SK-N-DZ (cell line): ENCODE data around the gene STXBP4.

Experiments
- DNase-seq: peaks from one replicate; pipeline ENCODE4 v3.0.0-alpha.2; 2015; ENCODE audit warnings: low spot score

The STXBP4 gene

GRCh38 chr17:54971147-54971546, 2.6 kb downstream of the STXBP4 start:
- DNase-seq: no peak

DNA sequence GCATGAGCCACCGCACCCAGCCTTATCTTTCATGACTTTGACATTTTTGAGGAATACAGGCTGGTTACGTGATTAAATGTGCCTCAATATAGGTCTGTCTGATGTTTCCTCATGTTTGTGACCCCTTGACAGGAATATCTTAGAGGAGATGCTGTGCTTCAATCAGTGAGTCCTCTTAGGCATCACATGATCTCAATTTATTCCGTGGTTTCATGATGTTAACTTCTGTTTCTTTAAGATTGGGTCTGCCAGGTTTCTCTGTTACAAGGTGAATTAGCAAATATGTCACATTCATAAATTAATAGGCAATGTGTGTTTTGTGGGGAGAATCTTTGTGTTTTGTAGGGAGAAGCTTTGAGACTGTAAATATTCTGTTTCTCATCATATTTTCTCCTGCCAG, 3.3 kb downstream of the STXBP4 start:
- no peak for DNase-seq

DNA sequence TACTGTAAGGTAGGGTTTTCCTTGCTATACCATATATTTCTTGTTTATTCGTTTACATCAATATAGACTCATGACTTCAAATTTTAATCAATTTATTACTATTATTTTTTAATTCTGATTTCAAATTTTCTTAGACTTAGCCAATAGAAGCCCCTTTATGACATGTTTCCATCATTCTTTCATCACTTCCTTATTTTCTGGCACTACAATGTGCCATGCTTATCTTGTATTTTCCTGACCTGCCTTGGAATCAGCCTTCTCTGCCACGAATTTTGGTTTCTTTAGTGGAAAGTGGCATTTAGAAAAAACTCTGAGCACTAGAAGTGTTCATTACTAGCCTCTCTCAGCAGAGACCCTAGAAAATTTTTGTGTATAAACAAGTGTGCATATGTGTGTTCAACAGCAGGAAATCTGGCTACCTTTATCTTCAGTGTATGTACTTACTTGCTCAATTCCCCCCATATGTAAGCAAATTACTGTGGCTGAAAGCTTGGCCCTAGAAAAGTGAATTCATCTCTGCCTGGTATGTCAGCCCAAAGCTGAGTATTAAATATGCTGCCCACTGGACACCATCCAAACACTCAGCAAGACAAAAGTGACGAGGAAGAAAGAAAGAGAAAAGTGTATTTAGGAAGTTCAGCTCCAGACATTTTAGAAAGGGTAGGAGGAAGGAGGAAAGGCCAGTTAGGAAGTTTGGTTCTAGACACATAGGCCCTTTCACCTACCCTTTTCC, 4.0 kb downstream of the STXBP4 start:
- no peak for DNase-seq

DNA sequence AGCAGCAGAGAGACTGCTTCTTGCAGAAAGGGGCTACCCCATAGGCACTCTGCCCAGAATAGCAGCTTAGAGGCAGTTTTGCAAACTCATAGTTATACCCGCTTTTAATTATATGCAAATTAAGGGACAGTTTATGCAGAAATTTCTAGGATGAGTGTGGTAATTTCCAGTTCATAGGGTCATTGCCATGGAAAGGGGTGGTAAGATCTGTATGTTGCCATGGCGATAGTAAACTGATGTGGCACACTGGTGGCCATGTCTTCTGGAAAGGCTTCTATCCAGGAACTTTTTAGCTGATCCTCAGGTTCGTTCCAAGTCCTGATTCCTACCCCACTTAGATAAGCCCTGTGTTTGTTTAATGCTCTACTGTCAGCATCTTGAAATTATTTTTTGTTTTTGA, 6.2 kb downstream of the STXBP4 start:
- no peak for DNase-seq

GRCh38 chr17:54976316-54976715, 7.8 kb downstream of the STXBP4 start:
- DNase-seq: no peak

DNA sequence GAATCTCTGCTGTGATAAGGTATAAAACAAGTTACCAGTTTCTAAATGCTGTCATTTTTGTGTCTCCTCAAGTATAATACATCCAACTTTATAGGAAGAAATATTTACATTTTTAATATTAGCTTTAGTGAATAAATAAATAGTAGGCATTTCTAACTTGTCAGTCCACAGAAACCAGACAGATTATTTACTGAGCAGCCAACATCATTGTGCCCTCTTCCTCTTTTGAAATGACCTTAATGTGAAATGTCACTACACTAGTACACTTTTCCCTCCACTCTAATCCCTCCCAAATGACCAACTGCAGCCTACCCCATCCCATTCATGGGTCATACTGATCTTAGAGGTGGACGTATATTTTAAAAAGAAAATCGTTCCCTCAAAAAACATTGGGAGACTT, 9.2 kb downstream of the STXBP4 start:
- DNase-seq: no peak

GRCh38 chr17:54979657-54980056, 11.1 kb downstream of the STXBP4 start:
- no peak for DNase-seq

DNA sequence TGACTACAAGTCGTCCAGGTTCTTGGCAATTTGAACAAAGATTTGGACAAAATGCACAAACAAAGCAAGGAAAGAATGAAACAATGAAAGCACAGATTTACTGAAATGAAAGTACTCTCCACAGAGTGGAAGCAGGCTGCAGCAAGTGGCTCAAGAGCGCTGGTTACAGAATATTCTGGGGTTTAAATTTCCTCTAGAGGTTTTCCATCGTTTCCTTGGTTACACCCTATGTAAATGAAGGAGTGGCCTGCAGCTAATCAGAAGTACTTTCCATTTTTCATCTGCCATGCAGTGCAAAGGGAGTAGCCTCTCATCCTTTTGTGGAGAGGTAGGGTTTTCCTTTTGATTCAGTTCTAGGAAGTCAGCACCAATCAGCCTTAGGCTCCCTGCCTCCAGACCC, 11.8 kb downstream of the STXBP4 start:
- DNase-seq: no peak

GRCh38 chr17:54982399-54982798, 13.8 kb downstream of the STXBP4 start:
- no peak for DNase-seq

- no peak for DNase-seq
Measured at GRCh38 chr17:54983260-54983659, 14.7 kb downstream of the STXBP4 start.

DNA sequence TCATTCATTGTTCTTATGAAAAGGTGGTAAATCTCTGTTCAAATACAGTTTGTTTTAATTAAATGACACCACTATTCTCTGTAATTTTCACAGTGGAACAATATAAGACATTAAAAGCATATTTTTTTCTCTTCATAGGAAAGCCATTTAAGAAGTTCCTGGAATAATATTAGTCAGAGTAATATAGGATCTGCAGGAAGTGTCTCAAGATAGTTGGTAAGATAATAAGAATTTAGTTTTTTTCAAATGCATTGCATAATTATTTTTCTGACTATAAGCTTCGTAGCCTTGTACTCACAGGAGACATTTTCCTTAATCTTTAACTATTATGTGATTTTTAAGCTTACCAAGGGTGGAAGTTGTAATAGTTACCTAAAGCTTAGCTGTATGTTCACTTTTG, 16.9 kb downstream of the STXBP4 start:
- DNase-seq: no peak

DNA sequence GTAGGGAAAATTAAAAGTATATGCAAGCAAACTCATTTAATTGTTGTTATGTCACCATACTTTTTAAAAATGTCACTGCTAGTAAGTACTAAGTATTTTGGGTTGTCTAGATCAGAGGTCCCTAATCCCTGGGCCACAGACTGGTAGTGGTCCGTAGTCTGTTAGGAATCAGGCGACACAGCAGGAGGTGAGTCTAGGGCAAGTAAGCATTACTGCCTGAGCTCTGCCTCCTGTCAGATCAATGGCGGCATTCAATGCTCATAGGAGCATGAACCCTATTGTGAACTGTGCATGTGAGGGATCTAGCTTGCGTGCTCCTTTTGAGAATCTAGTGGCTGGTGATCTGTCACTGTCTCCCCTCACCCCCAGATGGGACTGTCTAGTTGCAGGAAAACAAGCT, 21.6 kb downstream of the STXBP4 start:
- DNase-seq: no peak

- DNase-seq: no peak
Measured at GRCh38 chr17:54991567-54991966, 23.0 kb downstream of the STXBP4 start.

DNA sequence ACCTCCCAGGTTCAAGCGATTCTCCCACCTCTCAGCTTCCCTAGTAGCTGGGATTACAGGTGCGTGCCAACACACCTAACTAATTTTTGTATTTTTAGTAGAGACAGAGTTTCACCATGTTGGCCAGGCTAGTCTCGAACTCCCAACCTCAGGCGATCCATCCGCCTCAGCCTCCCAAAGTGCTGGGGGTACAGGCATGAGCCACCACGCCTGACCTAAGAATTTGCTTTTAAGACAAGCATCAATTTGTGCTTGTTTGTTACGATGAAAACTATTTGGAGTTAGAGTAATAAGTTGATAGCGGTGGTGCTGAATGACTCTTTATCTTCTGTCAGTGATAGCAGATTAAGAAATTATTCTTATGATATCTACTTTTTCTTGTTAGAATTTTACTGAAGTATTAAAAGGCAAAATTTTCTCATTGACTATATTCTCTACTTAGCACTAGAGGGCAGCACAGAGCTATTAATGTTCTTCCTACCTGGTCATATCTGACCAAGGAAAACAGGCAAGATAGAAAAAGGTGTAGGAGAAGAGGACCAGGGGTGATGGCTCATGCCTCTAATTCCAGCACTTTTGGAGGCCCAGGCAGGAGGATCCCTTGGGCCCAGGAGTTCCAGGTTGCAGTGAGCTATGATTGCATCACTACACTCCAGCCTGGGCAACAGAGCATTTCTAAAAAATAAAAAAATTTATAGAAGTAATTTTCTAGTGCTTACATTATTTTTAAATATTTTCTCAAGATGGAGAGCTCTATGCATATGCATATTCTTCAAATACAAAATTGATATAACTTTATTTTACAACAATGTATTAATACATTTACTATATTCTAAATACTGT, 24.5 kb downstream of the STXBP4 start:
- DNase-seq: peak; percentile 70

- DNase-seq: no peak
Measured at GRCh38 chr17:54996441-54996840, 27.9 kb downstream of the STXBP4 start.

- no peak for DNase-seq
Measured at GRCh38 chr17:55002458-55002857, 33.9 kb downstream of the STXBP4 start.

DNA sequence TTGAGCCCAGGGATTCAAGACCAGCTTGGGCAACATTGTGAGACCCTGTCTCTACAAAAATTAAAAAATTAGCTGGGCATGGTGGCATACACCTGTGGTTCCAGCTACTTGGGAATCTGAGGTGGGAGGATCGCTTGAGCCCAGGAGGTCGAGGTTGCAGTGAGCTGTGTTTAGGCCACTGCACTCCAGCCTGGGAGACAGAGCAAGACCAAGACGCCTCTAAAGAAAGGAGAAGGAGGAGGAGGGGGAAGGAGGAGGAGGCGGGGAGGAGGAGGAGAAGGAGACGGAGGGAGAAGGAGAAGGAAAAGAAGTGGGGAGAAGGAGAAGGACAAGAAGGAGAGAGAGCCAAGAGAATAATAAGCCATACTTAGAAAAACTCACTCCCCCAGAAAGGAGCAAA, 35.9 kb downstream of the STXBP4 start:
- DNase-seq: no peak

DNA sequence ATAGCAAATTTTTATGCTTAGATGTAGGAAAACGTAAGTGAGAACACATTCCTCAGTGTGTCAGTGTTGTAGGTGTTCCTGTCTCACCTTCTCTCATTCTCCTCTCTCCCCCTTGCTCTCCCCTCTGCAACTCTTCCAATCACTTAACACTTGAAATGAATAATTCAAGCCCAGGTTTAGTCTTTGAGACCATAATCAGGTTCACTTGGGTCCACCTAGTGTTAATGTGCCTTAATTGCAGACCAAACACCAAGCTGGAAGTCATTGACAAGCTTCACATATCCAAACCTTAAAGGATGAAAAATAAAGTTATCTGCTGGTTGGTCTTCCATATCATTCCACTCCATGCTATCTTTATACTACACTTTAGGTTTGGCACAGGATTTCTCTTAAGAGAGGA, 37.0 kb downstream of the STXBP4 start:
- peak; percentile 14 for DNase-seq

GRCh38 chr17:55023626-55024025, 55.1 kb downstream of the STXBP4 start:
- no peak for DNase-seq

DNA sequence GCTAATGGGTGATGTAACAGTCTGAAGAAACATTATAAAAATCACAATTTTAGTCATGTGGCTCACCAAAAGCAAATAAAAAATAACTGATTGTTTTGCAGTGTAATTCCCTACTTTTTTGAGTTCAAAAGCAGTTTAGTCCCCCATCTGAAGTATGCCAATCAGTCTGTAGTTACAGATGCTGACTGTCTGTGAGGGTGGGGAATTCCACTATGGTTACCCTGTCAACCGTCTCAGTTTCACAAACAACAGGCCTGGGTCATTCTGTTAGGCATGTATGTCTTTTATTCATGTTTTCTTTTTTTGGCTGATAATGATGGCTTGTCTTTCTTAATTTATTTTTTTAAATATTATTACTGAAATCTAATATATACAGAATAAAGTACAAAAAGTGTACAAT, 69.3 kb downstream of the STXBP4 start:
- no peak for DNase-seq

GRCh38 chr17:55038291-55038690, 69.7 kb downstream of the STXBP4 start:
- no peak for DNase-seq

GRCh38 chr17:55040611-55041010, 72.0 kb downstream of the STXBP4 start:
- DNase-seq: no peak

DNA sequence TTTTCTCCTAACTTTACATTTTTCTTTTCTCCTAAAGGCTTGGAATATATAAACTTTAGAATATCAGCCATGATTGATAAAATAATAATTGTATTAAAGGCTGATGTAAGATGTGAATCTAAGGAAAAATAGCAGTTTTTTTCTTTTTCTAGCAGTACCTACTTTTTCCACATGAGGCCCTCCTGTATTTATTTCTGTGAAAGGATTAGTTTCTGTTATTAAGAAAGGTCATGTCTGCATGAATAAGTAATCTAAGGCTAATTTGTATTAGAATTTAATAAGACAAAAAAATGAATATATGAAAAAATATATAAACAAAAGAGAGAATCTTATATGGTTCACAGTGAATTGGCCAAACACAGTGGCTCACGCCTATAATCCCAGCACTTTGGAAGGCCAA, 85.3 kb downstream of the STXBP4 start:
- no peak for DNase-seq
